ENCODE results near the gene TDRD12. TPM values are rescaled to one million over a fixed set of nuclear protein-coding genes. Genes with fewer than 3 reads are reported as not detected.

TDRD12 gene
- total RNA-seq, 1 donor from 2014 or later, result 0.48 TPM

GRCh38 chr19:32809754-32810153 is 90.2 kb downstream of the TDRD12 start:
- DNase-seq (ENCODE audit: low spot score), result peak; percentile 4

- DNase-seq (ENCODE audit: low spot score), result no peak
These were observed 90.9 kb downstream of the TDRD12 start for GRCh38 chr19:32810452-32810851.

- DNase-seq (ENCODE audit: low spot score), result no peak
These were observed 91.6 kb downstream of the TDRD12 start for GRCh38 chr19:32811151-32811550.

GRCh38 chr19:32812036-32812435 is 92.5 kb downstream of the TDRD12 start:
- no peak for DNase-seq (ENCODE audit: low spot score)

DNA sequence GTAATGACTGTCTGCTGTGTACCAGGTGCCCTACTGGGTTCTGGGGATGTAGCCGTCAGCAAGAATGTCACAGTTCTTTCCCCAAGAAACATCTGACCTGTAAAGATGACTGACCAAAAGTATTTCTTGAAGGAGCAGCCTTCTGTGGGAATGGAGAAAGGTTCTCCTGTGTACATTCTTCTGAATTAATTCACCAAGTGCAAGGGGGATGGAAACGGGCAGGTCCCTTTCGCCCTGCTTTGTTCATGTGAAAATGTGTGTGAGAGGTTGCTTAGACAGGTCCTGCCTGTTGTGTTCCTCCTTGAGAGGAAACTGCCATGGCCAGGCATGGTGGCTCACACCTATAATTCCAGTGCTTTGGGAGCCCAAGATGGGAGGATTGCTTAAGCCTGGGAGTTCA is 93.0 kb downstream of the TDRD12 start:
- no peak for DNase-seq (ENCODE audit: low spot score)

DNA sequence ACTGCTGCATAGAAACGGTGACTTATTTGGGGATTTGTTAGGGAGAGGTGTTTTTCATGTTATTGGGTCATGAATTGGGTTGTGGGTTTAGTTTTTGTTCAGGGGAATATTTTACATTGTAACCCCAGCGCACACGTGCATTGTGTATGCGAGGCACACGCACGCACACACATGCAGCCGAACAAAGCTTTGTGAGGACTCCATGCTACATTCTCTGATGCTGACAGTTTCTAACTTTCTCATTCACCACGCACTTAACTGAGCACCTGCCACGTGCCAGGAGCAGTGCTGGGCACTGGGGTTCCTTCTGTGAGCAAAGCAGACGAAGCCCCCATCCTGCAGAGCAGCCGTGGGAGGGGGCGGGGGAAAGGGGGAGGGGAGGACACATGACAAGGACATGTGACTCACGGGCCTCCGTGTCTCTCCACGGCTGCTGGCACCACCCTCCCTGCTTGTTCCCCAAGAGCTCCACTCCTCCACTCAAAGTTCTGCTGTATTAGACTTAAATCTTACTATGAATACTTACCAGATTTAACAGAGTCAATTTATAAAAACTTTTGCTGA is 94.4 kb downstream of the TDRD12 start:
- DNase-seq (ENCODE audit: low spot score), result no peak

DNA sequence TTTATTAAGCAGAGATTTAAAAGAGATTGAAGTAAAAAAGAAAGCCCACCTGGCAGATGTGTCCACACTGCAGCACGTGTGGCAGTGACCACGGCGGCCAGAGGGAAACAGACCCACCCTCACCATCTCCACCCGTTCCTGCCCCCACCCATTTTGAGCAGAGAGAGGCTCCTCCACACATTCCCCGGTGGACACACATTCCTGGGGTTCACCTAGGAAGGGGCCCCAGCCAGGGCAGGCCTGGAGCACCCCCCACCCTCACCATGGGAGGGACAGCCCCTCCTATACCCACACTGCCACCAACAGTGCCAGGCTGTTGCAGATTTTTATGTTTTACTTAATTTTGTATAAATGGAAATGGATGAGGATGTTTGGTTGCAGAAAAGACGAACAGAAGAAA is 95.1 kb downstream of the TDRD12 start:
- no peak for DNase-seq (ENCODE audit: low spot score)

GRCh38 chr19:32816555-32817099 is 97.1 kb downstream of the TDRD12 start:
- no peak for DNase-seq (ENCODE audit: low spot score)

DNA sequence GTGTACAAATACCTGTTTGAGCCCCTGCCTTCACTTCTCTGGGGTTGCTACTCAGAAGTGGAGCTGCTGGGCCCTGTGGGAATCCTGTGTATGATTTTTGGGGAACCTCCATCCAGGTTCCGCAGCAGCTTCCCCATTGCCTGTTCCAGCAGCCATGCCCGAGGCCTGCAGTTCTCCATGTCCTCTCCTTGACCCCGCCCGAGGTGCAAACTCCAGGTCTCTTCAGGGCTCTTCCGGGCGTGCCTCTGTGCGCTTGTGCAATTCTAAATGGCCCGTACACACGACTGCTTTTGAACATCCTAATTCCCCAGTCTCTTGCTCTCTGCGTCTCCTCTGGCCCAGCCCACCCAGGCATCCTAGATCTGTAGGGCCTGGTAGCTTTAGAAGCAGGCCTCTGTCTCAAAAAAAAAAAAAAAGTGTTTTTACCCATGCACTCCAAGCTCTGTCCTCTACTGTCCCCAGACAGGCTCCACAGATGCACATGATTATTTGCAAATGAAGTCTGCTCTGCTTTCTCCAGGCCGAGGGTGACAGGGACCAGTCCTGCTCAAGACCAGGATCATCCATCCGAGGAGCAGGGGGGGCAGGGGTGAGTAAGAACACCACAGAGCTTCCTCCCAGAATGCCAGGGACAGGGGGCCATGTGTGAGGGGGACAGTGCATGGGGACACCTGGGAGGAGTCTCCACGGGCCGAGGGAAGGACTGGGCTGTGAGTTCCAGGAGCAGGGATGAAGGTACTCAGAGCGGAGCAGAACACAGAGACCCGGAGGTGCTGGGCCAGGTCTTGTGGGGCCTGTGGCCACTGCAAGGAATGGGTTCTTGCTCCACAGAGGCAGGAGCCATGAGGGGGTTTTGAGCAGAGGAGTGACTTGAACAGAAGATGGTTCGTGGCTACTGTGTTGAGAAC is 98.3 kb downstream of the TDRD12 start:
- DNase-seq (ENCODE audit: low spot score), result no peak

DNA sequence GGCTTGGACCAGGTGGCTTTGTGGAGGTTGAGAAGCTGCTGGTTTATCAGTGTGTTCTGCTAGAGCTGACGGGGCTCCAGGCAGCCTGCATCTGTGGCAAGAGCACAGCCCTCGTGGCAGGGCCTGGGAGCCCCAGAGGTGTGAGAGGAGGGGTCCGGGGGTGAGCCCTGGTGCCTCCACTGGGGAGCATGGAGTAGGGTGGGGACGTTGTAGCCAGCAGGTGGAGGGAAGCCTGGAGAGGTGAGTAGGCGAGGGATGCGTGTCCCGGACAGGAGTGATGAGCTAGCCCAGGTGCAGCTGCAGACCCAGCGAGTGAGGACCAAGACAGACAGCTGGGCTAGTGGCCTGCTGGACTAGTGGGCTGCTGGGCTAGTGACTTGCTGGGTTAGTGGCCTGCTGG is 99.0 kb downstream of the TDRD12 start:
- DNase-seq (ENCODE audit: low spot score), result no peak

DNA sequence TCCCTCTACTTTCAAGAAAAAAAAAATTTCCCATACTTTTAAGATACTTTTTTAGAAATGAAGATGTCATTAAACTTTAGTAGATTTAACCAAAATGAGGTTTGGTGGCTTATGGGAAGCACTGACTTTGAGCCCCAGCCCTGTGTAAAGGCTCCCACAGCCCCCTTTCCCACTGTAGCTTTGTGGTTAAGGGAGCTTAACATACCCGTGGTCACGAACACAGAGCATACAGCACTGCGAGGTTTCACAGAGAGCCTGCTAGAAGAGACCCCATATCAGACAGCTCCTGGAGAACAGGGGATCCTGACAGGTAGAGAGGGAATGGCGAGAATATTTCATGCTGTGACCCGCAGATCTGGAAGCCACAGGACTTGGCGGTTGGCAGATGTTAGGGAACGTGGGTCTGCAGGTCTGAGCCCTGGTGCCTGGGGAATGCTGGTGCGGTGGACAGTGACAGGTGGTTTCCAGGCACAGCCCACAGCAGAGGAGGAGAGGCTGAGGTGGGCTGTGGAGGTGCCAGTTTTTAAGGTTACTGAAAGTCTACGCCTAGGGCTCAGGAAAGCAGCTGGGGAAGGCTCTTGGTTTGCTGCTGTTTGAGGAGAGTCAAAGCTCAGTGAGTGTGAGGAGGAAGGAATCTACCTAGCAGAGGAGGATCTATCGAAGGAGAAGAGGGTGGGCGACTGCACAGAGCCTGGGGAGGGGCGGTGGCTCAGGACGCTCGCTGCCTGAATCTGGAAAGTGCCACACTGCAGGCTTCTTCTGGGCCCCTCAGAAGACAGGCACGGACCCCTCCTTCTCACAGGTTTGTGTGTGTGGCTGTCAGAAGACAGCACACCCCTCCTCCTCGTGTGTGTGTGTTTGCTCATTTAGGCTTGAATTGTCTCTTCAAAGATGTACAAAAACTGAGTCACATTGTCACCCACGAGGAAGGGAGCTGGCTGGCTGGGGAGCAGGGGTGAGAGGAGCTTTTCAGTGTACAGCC is 100.1 kb downstream of the TDRD12 start:
- no peak for DNase-seq (ENCODE audit: low spot score)

DNA sequence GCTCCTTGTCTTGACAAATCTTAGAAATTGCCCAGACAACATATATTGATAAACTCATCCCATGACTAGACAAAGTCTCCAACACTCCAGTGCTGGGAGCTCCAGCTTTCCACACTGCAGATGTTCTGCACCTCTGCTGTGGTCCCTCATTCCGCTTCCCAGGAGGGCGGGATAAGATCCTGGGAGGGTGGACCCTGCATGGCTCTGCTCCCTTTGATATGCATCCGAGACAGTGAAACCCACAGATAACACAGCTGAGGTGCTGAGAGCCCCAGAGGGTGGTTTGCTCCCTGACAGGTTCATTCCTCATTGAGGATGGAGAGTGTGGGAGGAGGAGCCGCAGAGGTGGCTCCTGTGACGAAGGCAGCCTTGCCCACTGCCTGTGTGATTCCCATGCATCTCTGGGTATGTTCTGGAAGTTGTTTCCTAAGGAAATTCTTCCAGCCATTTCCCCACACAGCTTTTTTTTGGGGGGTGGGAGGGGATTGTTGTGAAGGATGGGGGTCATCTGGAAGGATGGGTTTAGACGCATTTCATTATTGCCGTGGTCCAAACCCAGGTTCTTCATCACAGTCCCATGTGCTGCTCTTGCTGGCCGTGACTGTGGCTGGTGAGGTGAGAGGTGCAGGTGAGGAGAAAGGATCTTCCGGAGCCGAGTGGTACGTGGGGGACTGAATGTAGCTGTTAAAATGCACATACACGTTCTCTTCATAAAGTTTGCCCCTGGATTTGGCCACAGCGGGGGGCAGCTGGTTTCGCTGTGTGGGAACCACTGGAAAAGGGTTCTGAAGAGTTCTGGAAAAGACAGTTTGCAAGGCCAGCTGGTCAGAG is 103.6 kb downstream of the TDRD12 start:
- DNase-seq (ENCODE audit: low spot score), result no peak

DNA sequence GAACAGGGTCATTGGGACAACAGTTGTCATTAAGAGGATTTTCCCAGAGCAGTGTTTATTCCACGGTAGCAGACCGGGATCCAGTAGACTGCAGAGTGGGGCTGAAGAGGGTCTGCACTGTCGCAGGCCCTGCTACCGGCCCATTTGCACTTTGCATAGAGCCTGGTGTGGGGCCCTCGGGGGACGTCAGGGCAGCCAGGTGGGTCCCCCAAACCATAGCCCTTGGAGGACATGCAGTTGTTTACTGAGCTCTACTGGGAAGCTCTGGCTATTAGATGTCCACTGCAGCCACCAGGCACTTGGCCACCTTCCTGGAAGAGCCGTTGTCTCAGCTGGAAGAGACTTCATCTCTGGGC is 104.2 kb downstream of the TDRD12 start:
- no peak for DNase-seq (ENCODE audit: low spot score)

DNA sequence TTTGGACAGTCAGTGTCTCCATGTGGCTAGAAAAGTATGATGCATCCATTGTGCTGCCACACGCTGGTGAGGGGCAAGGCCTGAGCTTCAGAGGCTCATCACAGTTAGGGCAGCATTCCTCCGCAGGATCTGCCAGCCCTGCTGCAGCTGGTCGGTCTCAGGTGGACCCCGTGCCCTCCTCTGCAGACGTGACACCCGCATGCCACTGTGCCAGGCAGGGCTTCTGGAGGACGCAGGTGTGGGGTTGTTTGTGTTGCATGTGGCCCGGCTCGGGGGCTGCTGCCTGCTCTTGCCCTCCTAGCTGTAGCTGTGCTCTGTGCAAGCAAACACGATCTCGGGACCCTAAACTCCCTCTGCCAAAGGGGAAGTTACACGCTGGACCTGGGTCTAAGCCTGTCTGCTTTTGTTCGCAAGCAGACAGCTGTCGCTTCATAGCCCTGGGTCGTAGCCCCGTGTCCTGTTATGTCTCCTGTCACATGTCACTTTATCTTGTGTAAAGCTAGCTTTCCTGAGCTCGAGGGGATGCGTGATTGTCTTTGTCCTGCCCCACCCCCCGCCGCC is 104.7 kb downstream of the TDRD12 start:
- no peak for DNase-seq (ENCODE audit: low spot score)

DNA sequence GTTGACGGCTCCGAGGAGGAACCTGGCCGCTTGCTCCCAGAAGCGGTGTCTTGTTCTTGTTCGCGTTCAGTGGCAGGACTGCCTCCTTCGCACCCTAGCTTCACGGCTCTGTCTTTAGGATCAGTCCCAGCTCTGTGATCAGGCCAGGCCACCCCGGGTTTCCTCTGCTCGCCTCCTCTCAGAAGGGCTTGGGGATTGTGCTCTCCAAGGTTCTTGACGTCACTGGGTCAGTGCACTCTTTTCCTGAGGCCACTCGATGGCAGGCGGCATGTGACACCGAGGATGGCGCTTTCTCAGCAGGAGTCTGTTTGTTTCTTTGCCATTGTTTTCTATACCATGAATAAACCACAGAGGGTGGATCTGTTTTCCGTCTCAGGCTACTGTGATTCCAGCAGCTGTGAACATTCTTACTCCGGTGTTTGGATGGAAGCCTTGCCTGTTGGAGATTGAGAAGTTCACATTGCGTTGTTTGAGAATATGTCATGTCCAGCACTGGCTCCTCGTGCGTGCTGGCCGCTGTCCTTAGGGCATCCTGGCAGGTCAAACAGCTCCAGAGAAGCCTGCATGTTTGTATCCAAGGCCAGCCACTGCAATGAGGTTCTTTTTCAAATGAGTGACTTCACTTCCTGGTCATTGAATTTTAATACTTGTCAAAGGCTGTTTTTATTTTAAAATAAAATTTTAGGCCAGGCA is 105.5 kb downstream of the TDRD12 start:
- DNase-seq (ENCODE audit: low spot score), result no peak

DNA sequence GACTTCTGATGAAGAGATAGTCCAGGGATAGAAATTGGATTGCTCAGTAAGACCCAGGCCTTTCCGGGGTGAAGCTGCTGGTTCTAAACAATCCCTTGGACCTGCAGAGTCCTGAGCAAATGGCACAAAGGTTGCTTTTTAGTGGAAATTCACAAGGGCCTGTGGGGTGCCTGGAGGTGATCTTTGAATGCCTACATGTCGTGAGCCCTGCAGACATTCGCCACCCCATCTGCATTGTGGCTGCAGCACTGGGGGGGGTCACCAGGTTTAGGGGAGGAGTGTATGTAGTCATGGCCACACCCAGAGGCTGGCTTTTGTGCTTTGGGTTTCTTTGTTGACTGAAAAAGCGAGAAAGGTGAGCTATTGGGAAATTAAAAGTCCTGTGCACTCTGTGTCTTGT is 108.6 kb downstream of the TDRD12 start:
- no peak for DNase-seq (ENCODE audit: low spot score)

DNA sequence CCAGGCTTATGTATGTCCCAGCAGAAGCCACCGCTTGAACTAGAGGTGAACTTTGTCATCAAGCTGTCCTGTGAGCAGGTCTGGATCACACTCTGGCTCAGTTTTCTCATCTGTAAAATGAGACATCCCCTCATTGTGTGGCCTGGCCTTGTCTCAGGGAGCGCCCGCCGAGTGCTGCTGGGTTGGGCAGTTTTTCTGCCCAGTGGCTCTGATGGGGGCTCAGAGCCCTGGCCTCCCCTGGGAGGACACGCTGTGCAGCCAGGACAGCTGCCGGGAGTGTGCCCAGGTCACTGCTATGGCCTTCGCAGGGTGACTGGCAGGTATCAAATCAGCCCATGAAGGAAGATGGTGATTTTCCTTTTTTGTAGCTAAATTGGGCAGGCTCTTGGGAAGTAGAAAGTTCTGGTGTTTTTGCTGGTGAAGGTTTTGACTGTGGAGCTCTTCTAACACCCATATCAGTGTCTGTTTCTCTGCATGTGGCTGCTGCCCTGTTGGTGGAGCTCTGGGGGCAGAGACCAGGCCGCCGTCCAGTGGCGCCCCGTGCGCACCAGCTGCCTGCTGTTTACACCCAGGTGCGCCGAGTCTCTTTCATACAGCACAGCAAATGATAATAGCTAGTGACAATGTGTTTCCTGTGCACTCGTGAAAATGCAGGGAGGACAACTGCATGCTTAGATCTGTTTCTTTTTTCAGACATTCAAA is 109.2 kb downstream of the TDRD12 start:
- no peak for DNase-seq (ENCODE audit: low spot score)

DNA sequence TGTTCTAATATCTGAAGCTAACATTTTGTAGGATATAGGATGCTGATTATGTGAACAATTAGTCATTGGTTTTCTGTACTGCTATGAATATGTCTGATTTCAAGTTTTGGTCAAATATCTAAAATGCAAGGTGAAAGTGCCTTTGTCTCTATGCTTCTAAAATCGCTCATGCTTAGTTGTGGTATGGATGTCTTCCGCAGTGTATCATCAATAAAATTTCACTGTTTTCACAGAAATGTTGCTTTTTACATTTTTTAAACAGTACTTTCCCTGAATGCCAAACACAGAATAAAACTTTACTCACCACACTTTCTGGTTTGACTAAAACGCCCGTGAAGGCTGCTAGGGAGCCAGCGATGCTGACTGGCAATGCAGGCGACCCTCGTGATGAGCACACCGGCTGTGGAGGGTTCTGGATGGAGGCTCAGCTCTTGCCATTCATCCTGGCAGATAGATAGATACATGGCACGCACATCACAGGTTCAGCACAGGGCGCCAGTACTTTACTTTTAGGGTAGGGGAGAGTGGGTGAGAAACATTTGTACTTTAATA is 109.9 kb downstream of the TDRD12 start:
- no peak for DNase-seq (ENCODE audit: low spot score)

Measured in umbilical cord (tissue), 2 donors.